A673 (cell line): ENCODE measurements around the gene FGF12. TPM values are rescaled to one million over a fixed set of nuclear protein-coding genes. Genes with fewer than 3 reads are reported as not detected.

Experiments used
- BruUV-seq: library from RNA; stranded (reverse); fragments of 400-500 nt; replicated peaks from 2 replicates; lab custom pipeline; 2021; lab: Mats Ljungman, UMichigan
- CTCF ChIA-PET: fragments of 300-600 bp; sonication (Branson Sonifier 250); formaldehyde crosslinking; loops from one replicate; lab custom pipeline; 2022; ENCODE audit warnings: antibody characterized with exemption; lab: Charles Lee
- POLR2A ChIA-PET: fragments of 300-600 bp; sonication (Branson Sonifier 250); formaldehyde crosslinking; loops from one replicate; lab custom pipeline; 2022; ENCODE audit warnings: antibody characterized with exemption; ENCODE audit not compliant: low non-redundant PET; lab: Charles Lee
- DNase-seq: peaks from one replicate; pipeline ENCODE4 v3.0.0-alpha.2; 2015; ENCODE audit warnings: low spot score
- H3K27ac ChIP-seq: fragments of 200-600 bp; sonication (generic); 2 replicates; pipeline ENCODE4 v1.5.1; 2016; ENCODE audit warnings: mixed run types, low read depth, mild to moderate bottlenecking, mixed read lengths, antibody characterized with exemption, low read length; ENCODE audit not compliant: poor library complexity, severe bottlenecking
- H3K27me3 ChIP-seq: fragments of 200-600 bp; sonication (generic); replicated peaks from 2 replicates; pipeline ENCODE4 v1.6.1; 2017; ENCODE audit warnings: mixed run types, low read depth, mild to moderate bottlenecking, mixed read lengths, antibody characterized with exemption, low read length; ENCODE audit not compliant: insufficient read depth, poor library complexity
- H3K36me3 ChIP-seq: fragments of 200-600 bp; sonication (generic); 2 replicates; pipeline ENCODE4 v1.6.1; 2016; ENCODE audit warnings: mixed run types, mild to moderate bottlenecking, mixed read lengths, antibody characterized with exemption, low read length; ENCODE audit not compliant: insufficient read depth, poor library complexity, severe bottlenecking
- H3K4me1 ChIP-seq: fragments of 200-600 bp; sonication (generic); 2 replicates; pipeline ENCODE4 v1.6.1; 2017; ENCODE audit warnings: mixed run types, mild to moderate bottlenecking, mixed read lengths, antibody characterized with exemption, low read length; ENCODE audit not compliant: insufficient read depth, poor library complexity, severe bottlenecking
- H3K4me3 ChIP-seq: fragments of 200-600 bp; sonication (generic); 2 replicates; pipeline ENCODE4 v1.5.1; 2016; ENCODE audit warnings: low read depth, mixed run types, mild to moderate bottlenecking, mixed read lengths, low read length; ENCODE audit not compliant: poor library complexity, severe bottlenecking
- H3K9me3 ChIP-seq: fragments of 200-600 bp; sonication (generic); 2 replicates; pipeline ENCODE4 v1.6.1; 2016; ENCODE audit warnings: mixed run types, low read depth, mild to moderate bottlenecking, mixed read lengths, antibody characterized with exemption, low read length; ENCODE audit not compliant: poor library complexity, severe bottlenecking
- EZH2 ChIP-seq: fragments of 200-600 bp; sonication (generic); IDR thresholded peaks from 2 replicates; pipeline ENCODE4 v1.6.1; 2017; ENCODE audit warnings: borderline replicate concordance, low read depth, mild to moderate bottlenecking, mixed read lengths, antibody characterized with exemption, low read length; ENCODE audit not compliant: poor library complexity, severe bottlenecking
- intact Hi-C: fragments of 100-400 bp; cut with micrococcal nuclease; formaldehyde crosslinking; loops from one replicate; pipeline ENCODE4 v1.10.0; 2022; ENCODE audit not compliant: unreplicated experiment
- total RNA-seq: library from RNA; stranded (reverse); gene quantifications from 2 replicates; pipeline ENCODE4 v1.2.3, GENCODE V29; 2021
- TF ChIP-seq, protein P1 (sequence below): fragments of 300-800, 200-600 bp; sonication (generic); conservative IDR thresholded peaks from 2 replicates; pipeline ENCODE4 v1.5.1; 2017; ENCODE audit warnings: low read depth, mild to moderate bottlenecking, antibody characterized with exemption, low read length, moderate library complexity, mixed read lengths

FGF12 gene
- total RNA-seq, 1 experiment from 2014 or later = 2.3 TPM

DNA sequence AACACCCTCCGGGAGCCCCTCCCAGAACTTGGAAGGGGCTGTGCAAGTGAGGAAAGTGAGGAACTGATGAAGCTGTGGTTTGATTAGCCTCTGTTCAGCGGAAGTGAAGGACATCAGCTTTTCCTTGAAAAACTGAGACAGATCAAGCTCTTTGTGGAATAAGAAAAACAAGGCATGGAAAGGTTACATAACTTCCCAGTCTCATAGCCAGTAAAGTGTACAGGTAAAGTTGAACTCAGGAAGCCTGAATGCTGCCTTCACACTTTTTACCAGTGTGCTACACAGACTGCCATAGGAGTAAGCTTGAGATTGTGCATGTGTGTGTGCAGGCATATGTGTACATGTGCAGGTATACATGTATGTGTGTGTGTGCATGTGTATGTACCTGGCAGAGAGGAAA lies 293.2 kb downstream of the FGF12 start:
- ChIA-PET CTCF (interaction anchor here (0.8 kb wide), 1 partner anchor 11 kb away, joined by 3 read pairs; no protein-coding TSS in a partner anchor), POLR2A (no interaction called here)
- no peak for DNase-seq
- BruUV-seq = no TSS peak
- intact Hi-C loops = no loop called here
- no peak for TF ChIP-seq EZH2
- TF ChIP-seq, protein P1, sequence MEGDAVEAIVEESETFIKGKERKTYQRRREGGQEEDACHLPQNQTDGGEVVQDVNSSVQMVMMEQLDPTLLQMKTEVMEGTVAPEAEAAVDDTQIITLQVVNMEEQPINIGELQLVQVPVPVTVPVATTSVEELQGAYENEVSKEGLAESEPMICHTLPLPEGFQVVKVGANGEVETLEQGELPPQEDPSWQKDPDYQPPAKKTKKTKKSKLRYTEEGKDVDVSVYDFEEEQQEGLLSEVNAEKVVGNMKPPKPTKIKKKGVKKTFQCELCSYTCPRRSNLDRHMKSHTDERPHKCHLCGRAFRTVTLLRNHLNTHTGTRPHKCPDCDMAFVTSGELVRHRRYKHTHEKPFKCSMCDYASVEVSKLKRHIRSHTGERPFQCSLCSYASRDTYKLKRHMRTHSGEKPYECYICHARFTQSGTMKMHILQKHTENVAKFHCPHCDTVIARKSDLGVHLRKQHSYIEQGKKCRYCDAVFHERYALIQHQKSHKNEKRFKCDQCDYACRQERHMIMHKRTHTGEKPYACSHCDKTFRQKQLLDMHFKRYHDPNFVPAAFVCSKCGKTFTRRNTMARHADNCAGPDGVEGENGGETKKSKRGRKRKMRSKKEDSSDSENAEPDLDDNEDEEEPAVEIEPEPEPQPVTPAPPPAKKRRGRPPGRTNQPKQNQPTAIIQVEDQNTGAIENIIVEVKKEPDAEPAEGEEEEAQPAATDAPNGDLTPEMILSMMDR = no peak
- H3K9me3 ChIP-seq = no peaks in the 10 kb centered on the region
- H3K4me1 ChIP-seq = no peaks in the 10 kb centered on the region
- no peaks in the 10 kb centered on the region for H3K27me3 ChIP-seq
- H3K27ac ChIP-seq = no peak overlapping the region
- H3K4me3 ChIP-seq = no peak overlapping the region
- H3K36me3 ChIP-seq = no peaks in the 10 kb centered on the region

DNA sequence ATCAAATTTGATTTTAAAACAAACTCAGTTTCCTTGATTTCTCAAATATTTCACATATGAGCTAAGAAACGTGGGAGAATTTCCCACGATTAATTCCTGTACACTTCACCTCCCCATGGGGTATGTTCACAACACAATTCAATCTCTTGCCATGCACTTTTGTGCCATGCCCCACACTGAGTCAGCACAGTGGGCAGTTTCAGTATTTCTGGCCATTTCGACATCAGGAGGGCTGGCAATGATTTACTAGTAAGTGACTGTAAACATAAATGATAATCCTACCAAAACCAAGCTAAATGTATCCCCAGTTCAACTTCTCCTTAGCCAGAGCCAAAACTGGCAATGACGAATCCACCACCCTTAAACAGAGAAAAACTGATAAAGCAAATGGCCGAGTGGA lies 293.6 kb downstream of the FGF12 start:
- BruUV-seq = no TSS peak
- H3K36me3 ChIP-seq = no peaks in the 10 kb centered on the region
- TF ChIP-seq EZH2 = no peak
- TF ChIP-seq, protein P1 = no peak
- H3K4me1 ChIP-seq = no peaks in the 10 kb centered on the region
- intact Hi-C loops = no loop called here
- CTCF ChIA-PET = interaction anchor here (0.8 kb wide), 1 partner anchor 11 kb away, joined by 3 read pairs; no protein-coding TSS in a partner anchor
- H3K27me3 ChIP-seq = no peaks in the 10 kb centered on the region
- peak; percentile 13 for DNase-seq
- no peak overlapping the region for H3K4me3 ChIP-seq
- no peak overlapping the region for H3K27ac ChIP-seq
- H3K9me3 ChIP-seq = no peaks in the 10 kb centered on the region
- POLR2A ChIA-PET = no interaction called here

DNA sequence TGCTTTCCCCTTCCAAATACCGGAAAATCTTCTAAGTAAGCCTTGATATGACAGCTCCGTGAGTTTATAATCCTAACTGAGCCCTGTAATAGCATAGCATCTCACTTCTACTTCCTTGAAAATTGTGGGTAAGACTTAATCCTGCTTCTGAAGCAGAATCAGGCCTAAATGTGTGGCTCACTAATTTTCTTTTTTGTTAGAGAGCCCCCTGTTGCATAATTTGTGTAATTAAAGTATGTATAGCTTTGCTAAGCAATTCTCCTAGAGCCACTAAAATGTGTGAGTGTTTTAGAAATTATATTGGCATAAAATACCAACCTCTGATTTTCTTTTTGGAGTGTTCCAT lies 304.4 kb downstream of the FGF12 start:
- BruUV-seq = no TSS peak
- POLR2A ChIA-PET = no interaction called here
- intact Hi-C loops = loop anchor here (5.0 kb wide), 1 partner anchor 236 kb away; no protein-coding TSS in a partner anchor

More for the DNA sequence above, 304.4 kb downstream of the FGF12 start:
- no peaks in the 10 kb centered on the region for H3K9me3 ChIP-seq
- no peak overlapping the region for H3K27ac ChIP-seq
- CTCF ChIA-PET = interaction anchor here (0.7 to 2.0 kb wide), 5 partner anchors 9 to 246 kb away, joined by 3 to 6 read pairs (median 4); no protein-coding TSS in a partner anchor
- H3K4me3 ChIP-seq = no peak overlapping the region
- H3K4me1 ChIP-seq = no peaks in the 10 kb centered on the region
- TF ChIP-seq EZH2 = no peak
- TF ChIP-seq, protein P1 = peak; percentile 55
- H3K36me3 ChIP-seq = no peaks in the 10 kb centered on the region
- DNase-seq = peak; percentile 61
- no peaks in the 10 kb centered on the region for H3K27me3 ChIP-seq
